Measurements from ENCODE around the gene ZNF850.
"Not testable (repeated sequence)": the region's sequence is repeated elsewhere in the genome, so short reads cannot be mapped to it uniquely, and the experiment has no call there.

The ZNF850 gene

DNA sequence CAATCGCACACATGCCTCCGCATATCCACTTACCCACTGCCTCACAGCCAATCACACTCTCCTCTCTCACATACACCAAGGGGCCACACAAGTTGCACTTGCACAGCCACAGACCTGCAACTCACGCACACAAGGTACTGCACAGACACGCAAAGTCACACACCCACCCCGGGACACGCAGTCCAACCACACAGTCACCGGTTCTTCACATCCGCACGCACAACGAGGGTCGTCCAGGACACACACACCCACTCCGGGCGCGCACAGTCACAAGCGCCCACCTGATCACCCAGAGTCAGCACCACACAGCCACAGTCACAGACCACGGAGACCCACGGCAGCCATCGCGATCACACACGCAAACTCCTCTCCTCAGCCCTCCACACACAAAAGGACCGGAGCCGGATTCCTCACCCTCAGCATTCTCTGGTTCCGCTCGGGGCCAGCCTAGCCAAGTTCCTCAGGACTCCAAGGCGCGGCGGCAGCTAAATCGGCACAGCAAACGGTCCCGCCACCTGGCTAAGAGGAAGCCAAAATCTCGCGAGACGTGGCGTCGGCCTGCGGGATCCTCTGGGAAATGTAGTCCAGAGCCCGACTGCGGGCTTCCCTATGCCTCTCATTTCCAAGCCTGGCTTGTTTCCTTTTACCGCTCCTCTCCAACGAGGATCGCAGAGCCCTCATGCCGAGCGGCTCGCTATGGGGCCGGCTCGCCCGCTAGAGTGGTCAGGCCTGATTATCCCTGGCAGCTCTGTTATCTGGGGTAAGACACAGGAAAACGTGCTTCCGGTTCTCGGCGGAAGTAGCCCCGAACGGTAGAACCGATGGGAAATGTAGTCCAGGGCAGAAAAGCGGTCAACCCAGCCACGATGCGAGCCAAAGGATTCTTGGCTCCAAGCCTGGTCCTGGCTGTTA lies at the start of gene ZNF850:
ZNF850 (minus strand) TSS at position 497 of the 912 bp plus-strand sequence. CDS start 10,201 bp downstream, outside the sequence.
- peak; percentile 93 for DNase-seq

DNA sequence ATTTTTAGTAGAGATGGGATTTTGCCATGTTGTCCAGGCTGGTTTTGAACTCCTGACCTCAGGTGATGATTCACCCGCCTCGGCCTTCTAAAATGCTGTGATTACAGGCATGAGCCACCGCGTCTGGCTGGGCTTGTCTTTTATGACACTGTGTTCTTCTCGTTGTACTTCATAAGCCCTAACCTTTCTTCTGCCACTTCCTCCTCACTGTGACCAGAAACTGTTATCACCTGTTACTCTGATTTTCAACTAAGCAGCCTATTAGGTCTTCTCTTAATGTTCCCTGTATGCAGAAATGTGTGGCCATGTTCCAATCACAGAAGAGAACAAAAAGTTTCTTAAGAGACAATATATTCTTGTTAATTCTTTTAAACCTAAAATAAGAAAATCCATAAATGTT lies 49.2 kb upstream of the ZNF850 start:
- DNase-seq = no peak

DNA sequence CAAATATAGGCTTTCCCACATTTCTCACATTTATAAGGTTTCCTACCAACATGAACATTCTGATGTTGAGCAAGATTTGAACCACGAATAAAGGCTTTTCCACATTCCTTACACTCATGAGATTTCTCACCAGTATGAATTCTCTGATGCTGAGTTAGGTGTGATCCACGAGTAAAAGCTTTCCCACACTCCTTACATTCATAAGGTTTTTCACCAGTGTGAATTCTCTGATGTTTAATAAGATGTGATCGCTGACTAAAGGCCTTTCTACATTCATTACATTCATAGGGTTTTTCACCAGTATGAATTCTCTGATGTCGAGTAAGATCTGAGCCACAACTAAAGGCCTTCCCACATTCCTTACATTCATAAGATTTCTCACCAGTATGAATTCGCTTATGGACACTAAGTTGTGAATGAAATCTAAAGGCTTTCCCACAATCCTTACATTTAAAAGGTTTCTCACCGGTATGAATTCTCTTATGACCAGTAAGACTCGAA lies 46.6 kb upstream of the ZNF850 start:
- no peak for DNase-seq

DNA sequence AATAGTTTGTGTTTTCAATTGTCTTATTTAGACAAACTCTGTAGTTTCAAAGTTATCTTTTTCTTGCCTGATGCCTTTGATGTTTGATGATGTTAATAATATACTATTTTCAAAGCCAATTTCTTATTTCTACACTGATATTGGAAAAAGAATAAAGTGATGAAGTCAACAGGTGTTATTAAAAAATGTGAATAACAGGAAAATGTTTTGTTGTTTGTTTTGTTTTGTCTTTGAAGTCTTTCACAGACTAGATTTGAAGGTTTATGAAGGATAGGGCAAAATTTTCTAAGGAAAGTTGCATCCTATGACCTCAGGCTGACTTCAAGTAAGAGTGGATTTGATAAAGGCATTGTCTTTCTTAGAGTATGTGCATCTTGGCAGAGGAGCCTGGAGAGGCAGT lies 34.4 kb upstream of the ZNF850 start:
- no peak for DNase-seq

DNA sequence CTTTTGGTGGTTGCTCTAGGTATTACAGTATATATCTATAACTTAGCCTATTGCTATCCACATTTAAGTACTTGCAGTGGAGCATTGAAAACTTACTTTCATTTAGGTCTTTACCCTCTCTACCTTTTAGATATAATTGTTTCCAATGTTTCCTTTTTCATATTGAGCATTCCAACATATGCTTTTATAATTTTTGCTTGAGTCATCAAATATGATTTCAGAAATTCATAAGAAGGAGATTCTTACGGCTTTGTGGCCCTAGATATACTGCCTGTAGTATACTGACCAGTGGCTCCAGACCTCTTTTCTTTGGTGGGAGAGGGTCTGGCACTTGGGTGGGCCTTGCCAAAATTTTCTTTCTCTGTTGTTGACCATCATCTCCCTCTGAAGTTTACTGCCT lies 32.8 kb upstream of the ZNF850 start:
- DNase-seq = no peak

DNA sequence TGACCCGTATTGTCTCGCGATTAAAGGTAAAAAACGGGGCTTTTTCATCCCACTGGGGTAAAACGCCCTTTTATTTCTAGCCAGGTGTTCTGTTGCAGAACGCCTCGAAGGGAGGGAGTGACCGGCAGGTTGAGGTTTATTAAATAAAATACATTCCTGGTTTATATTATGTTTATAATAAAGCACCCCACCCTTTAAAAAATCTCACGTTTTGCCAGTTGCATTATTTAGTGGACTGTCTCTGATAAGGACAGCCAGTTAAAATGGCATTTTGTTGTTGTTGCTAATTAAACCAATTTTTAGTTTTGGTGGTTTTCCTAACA lies 25.1 kb upstream of the ZNF850 start:
- DNase-seq = no peak

DNA sequence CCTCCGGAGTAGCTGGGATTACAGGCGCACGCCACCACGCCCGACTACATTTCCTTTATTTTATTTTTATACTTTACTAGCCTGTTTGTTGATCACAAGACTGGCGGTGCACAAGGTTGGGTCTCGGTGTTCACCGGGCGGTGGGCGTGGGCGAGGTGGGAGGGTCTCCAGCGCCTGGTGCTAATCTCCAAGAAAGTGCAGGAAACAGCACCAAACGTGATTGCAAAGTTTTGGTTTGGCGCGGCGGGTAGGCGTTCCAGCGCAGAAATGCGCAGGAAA lies 24.0 kb upstream of the ZNF850 start:
- DNase-seq = no peak

DNA sequence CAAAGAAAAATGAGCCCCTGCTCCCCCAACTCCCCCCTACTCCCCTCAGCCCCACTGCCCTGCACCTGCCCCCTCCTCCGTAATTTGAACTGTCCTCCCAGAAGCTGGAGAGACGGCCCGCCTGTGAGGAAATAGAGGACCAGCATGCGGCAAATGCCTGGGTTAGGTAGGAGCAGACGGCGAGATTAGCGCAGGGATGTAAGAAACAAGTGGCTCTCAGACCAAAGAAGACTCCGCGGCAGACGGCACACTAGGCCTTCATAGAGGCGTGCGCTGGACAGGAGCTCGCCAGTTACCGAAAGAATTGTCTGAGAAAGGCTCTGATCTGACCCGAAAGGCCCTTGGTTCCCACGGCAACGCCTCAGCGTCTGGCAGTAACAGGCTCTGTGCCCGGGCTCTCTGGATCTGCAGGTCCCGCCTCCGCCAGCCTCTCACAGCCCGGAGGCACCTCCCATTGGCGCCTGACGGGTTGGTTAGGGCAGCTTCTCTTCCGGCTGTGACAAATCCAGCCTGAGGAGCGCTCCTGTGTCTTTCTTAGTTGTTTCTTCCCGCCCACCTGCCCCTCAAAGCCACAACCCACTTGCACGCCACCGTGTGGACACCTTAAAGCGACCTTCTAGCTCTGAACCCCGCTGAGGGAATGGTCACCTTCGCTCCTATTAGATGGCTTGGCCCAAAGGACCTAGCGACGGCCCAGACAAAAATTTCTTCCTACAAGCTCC lies 19.0 kb upstream of the ZNF850 start:
- DNase-seq = not testable (repeated sequence)

DNA sequence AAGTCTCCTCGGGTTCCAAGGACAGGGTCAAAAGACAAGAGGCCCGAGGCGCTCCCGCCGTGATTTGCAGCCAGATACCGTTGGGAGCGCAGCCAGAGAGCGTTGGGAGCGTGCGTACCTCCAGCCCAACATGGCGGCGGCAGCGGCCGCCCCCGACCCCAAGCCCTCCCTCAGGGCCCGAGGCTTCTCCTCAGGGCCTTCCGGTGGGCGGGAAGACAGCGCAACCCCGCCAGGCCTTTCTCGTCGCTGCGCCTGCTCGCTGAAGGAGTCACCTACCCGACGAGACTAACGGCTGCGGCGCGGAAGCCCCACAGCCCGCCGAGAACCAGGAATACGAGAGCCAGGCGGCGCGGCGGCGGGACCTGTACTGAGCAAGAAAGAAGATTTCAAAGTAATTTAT lies 3.2 kb upstream of the ZNF850 start:
- no peak for DNase-seq

DNA sequence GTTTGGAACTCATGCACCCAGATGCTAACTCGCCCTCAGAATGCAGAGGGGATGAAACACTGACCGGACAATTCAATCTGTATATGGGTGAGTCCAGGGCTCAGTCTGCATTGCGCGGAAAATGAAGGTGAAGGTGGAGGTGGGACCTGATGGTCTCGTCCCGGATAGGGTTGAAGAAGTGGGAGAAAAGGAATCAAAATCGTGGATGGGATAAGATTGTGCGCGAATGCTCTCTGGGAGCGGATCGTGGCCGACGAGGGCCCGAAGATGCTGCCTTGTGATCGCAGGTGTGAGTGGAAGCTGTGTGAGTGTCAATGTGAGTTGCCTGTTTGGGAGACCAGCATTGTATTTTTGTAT lies 594 bp upstream of the ZNF850 start:
- no peak for DNase-seq

DNA sequence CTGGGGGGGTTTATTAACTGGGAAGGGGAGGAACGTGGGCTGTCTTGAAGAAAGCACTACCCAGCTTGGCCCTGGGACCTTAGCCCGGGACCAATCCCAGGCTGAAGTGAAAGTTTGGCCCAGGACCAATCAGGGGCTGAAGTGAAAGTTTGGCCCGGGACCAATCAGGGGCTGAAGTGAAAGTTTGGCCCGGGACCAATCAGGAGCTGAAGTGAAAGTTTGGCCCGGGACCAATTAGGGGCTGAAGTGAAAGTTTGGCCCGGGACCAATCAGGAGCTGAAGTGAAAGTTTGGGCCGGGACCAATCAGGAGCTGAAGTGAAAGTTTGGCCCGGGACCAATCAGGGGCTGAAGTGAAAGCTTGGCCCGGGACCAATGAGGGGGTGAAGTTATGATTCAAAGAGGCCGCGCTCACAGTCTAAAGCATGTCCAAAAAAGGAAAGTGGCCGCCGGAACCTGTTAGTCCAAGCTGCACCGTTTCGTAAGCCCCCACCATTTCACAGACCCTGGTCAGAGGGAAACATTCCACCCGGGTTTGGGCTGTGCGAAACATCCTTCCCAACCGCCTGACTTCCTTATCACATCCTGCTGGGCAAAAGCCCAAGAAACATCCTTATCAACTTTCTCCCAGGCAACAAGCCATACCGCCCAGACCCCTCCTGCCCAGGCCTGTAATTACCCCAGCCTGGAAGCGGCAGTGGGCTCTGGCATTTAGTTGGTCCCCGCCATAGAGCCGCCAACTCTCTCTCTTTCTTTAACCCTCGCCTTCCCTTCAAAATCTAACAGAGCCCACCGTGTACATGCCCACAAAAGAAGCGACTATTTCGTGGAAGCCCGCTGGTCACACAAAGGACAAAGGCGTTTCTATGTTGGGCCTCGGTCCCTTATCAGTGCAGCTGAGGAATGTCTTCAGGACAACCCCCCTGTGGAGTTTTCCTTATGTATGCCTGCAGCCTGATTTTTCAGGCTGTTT lies 1.1 kb downstream of the ZNF850 start:
- DNase-seq = peak; percentile 50

DNA sequence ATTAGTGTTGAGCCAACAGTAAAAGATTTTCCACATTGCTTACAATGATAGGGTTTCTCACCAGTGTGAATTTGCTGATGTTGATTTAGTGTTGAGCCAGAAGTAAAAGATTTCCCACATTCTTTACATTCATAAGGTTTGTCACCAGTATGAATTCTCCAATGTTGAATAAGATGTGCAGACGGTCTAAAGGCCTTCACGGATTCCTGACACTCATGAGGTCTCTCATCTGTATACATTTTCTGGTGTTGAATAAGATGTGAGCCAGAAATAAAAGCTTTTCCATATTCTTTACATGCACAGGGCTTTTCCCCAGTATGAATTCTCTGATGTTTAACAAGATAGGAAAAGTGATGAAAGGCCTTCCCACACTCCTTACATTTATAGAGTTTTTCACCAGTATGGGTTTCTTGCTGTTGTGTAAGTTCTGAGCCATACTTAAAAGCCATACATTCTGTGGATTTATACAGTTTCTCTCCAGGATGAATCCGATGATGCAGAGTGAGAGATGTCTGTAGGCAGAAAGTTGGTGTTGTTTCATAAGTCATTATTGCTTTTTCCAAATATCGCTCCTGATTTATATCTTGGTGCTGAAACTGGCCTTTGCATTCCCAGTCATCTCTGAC lies 22.4 kb downstream of the ZNF850 start:
- no peak for DNase-seq

DNA sequence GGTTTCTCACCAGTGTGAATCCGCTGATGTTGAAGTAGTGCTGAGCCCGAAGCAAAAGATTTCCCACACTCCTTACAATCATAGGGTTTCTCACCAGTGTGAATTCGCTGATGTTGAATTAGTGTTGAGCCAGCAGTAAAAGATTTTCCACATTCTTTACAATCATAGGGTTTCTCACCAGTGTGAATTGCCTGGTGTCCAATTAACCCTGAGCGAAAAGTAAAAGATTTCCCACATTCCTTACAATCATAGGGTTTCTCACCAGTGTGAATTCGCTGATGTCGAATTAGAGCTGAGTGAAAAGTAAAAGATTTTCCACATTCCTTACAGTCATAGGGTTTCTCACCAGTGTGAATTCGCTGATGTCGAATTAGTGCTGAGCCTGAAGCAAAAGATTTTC lies 23.0 kb downstream of the ZNF850 start:
- DNase-seq = not testable (repeated sequence)

DNA sequence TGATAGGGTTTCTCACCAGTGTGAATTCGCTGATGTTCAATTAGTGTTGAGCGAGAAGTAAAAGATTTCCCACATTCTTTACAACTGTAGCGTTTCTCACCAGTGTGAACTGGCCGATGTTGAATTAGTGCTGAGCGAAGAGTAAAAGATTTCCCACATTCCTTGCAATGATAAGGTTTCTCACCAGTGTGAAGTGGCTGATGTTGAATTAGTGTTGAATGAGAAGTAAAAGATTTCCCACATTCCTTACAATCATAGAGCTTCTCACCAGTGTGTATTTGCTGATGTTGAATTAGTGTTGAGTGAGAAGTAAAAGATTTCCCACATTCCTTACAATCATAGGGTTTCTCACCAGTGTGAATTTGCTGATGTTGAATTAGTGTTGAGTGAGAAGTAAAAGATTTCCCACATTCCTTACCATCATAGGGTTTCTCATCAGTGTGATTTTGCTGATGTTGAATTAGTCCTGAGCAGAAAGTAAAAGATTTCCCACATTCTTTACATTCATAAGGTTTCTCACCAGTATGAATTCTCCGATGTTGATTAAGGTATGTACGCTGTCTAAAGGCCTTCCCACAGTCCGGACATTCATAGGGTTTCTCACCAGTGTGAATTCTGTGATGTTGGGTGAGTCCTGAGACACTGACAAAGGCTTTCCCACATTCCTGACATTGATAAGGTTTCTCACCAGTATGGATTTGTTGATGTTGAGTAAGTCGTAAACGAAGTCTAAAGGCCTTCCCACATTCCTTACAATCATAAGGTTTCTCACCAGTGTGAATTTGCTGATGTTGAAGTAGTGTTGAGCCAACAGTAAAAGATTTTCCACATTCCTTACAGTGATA lies 24.0 kb downstream of the ZNF850 start:
- DNase-seq = no peak

DNA sequence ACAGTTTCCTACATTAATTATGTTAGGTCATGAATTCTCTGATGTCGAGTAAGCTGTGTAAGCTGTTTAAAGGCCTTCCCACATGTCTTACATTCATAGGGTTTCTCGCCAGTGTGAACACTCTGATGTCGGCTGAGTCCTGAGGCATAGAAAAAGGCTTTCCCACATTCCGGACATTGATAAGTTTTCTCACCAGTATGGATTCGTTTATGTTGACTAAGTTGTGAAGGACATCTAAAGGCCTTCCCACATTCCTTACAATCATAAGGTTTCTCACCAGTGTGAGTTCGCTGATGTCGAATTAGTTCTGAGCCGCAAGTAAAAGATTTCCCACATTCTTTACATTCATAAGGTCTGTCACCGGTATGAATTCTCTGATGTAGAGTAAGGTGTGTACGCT lies 24.9 kb downstream of the ZNF850 start:
- no peak for DNase-seq

DNA sequence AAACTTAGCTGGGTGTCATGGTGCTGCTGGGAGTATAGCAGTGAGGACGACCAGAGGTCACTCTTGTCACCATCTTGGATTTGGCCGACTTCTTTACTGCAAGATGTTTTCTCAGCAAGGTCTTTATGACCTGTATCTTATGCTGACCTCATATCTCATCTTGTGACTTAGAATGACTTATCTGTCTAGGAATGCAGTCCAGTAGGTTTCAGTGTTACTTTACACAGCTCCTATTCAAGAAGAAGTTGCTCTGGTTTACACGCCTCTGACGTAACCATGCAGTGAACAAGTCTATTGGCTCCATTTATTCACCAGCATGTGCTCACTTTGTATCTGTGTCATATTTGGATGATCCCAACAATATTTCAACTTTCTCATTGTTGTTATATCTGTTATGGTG lies 26.7 kb downstream of the ZNF850 start:
- DNase-seq = no peak

DNA sequence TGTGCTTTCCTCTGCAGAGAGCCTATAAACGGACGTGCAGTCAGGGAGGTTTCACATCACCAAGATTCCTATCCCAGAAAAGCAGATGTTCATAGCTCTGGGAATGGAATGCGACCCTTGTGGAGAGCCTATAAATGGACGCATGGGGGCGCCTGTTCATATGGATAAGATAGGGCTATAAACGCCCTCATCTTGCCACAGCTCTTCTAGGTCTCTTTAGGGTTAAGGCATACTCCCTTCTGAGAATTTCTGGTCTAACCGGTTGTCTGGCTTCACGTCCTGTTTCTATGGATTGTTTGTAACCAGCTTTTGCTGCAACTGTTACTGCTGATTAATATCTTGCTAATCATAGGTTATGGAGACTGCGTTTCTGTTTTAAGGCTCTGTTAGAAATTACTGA lies 36.4 kb downstream of the ZNF850 start:
- DNase-seq = not testable (repeated sequence)

DNA sequence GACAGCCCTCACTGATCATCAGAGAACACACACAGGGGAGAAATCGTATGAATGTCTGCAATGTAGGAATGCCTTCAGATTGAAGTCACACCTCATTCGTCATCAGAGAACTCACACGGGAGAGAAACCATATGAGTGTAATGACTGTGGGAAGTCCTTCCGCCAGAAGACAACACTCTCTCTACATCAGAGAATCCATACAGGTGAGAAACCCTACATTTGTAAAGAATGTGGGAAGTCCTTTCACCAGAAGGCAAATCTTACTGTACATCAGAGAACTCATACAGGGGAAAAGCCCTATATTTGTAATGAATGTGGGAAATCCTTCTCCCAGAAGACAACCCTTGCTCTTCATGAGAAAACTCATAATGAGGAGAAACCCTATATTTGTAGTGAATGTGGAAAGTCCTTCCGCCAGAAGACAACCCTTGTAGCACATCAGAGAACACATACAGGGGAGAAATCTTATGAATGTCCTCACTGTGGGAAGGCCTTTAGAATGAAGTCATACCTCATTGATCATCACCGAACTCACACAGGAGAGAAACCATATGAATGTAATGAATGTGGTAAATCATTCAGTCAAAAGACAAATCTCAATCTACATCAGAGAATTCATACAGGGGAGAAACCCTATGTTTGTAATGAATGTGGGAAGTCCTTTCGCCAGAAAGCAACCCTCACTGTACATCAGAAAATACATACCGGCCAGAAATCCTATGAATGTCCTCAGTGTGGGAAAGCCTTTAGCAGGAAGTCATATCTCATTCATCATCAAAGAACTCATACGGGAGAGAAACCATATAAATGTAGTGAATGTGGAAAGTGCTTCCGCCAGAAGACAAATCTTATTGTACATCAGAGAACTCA lies 52.7 kb downstream of the ZNF850 start:
- DNase-seq = no peak

DNA sequence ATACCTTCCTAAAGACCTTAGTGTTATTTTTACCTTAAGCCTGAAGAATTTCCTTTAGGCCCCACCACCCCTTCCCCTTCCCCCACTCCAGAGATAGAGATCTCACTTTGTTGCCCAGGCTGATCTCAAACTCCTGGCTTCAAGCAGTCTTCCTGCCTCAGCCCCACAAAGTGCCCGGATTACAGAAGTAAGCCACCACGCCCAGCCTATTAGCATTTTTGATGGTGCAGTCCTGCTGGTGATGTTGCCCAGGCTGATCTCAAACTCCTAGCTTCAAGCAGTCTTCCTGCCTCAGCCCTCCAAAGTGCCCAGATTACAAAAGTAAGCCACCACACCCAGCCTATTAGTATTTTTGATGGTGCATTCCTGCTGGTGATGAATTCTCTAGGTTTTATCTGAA lies 63.2 kb downstream of the ZNF850 start:
- no peak for DNase-seq

DNA sequence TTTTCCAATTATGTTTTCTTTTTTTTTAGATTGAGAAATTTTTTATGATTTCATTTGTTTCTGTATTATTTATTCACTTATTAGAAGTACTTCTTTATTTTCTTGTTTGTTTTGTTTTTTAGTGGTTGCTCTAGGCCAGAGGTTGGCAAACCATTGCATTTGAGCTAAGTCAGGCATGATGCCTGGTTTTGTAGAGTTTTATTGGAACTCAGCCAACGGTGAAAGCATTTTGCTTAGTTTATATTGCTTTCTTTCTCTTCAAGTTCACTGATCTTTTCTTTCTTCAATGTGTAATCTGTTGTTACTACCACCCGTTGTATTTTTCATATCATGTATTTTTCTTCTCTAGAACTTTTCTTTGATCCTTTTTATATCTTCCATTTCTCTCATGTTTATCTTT lies 65.5 kb downstream of the ZNF850 start:
- DNase-seq = no peak

DNA sequence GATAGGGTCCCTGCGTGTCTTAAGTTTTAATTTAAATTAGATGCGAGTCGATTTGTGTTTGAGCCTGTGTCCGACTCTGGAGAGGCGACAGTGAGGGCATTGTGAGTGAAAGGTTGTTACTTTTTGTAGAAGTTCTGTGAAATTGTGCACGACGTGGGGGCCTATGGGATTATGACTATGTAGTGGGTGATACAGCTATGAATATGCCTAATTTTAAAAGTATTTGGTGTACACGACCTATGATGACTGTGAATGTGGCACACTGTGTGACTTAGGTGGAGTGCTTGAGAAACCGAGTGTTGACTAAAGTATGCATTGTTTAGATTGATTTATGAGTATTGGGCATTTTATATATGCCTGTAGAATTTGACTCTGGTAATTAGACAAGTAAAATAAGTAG lies 84.5 kb downstream of the ZNF850 start:
- DNase-seq = no peak
